Suprapubic skin (tissue), 4 donors: ENCODE results near the gene AQR. TPM values are rescaled to one million over a fixed set of nuclear protein-coding genes. Genes with fewer than 3 reads are reported as not detected.

ENCODE experiments used
- DNase-seq, 2 donors: peaks; one replicate each; pipeline ENCODE4 v3.0.0-alpha.2; 2019; ENCODE audit warnings: low spot score in 2 of 2
- H3K27ac ChIP-seq: fragments of 200-600 bp; sonication (generic); one replicate; pipeline ENCODE4 v1.5.1; 2019
- H3K27me3 ChIP-seq: fragments of 200-600 bp; sonication (generic); one replicate; pipeline ENCODE4 v1.5.1; 2019
- H3K36me3 ChIP-seq: fragments of 200-600 bp; sonication (generic); one replicate; pipeline ENCODE4 v1.5.1; 2019
- H3K4me1 ChIP-seq: fragments of 200-600 bp; sonication (generic); one replicate; pipeline ENCODE4 v1.5.1; 2019
- H3K4me3 ChIP-seq: fragments of 200-600 bp; sonication (generic); one replicate; pipeline ENCODE4 v1.5.1; 2019; ENCODE audit warnings: mild to moderate bottlenecking
- H3K9me3 ChIP-seq: fragments of 200-600 bp; sonication (generic); one replicate; pipeline ENCODE4 v1.5.1; 2019
- EP300 ChIP-seq: sonication (generic); formaldehyde crosslinking; IDR thresholded peaks from one replicate; pipeline ENCODE4 v1.6.1; 2017; ENCODE audit warnings: antibody characterized with exemption
- POLR2A ChIP-seq, 2 donors: fragments of 450-650 bp; IDR thresholded peaks; one replicate each; pipeline ENCODE4 v1.6.1; 2017; ENCODE audit warnings: antibody characterized with exemption in 2 of 2, mild to moderate bottlenecking in 2 of 2, moderate library complexity in 2 of 2
- POLR2AphosphoS5 ChIP-seq, 3 donors: sonication (generic); formaldehyde crosslinking; IDR thresholded peaks; one replicate each; pipeline ENCODE4 v1.6.1; 2017; ENCODE audit warnings: antibody characterized with exemption in 3 of 3
- WGBS: methylation state at CpG from one replicate; pipeline ENCODE4 v1.1.5; 2018; 5-methylcytosine and 5-hydroxymethylcytosine counted together
- total RNA-seq, 4 donors: library from RNA; depleted of rRNA; stranded (reverse); fragments of >200 nt; gene quantifications; one replicate each; pipeline ENCODE4 v1.1.0, GENCODE V29; 2016
- TF ChIP-seq, protein P1 (sequence below), 2 donors: fragments of 200-600 bp in 1 of 2; fragments of 450-650 bp in 1 of 2; sonication (generic) in 1 of 2; IDR thresholded peaks; one replicate each; pipeline ENCODE4 v1.5.1; 2016 to 2019; ENCODE audit warnings: antibody characterized with exemption in 2 of 2, mild to moderate bottlenecking in 1 of 2, moderate library complexity in 1 of 2

Gene AQR
- total RNA-seq, 4 donors from 2014 or later: 21.8 to 41.1 (median 25.7) TPM

DNA sequence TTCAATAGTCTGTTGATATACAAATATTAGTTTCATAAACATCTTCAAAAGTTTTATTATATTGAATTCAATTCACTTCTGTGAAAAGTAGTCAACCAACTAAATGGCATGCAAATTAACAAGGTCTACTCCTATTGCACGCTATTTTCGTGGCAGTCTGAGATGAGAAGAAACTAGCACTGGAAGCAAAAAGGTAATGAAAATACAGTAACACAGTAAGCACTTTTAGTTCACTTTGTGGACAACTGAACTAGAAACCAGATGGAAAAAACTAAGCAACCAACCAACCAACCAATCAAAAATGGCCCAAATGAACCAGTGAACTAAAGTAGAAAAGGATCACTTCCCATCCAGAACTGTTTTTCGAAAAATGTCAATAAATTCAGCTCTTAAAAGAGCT, 118.5 kb downstream of the AQR start:
- no peak for DNase-seq
- 89% methylated on average over 3 of the region's 3 CpGs for WGBS
- no peak for TF ChIP-seq POLR2A (IDR thresholded peaks at IDR 0.05)

DNA sequence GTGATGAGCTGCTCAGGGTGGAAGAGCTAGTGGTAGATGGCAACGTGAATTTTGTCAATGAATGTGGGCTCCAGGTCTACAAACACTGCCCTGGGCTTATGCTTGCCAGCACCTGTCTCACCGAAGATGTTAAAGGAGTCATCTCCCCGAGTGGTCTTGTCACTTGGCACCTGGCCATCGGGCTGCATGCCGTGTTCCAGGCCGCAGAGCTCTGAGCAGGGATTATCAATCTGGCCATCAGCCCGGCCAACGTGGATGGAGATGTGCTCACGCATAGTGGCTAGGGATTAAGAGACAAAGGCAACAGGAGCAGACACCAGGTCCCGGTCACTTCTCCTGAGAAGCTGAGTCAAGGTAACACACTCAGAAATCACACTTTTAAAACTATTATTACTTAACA, 119.4 kb downstream of the AQR start:
- TF ChIP-seq, protein P1, sequence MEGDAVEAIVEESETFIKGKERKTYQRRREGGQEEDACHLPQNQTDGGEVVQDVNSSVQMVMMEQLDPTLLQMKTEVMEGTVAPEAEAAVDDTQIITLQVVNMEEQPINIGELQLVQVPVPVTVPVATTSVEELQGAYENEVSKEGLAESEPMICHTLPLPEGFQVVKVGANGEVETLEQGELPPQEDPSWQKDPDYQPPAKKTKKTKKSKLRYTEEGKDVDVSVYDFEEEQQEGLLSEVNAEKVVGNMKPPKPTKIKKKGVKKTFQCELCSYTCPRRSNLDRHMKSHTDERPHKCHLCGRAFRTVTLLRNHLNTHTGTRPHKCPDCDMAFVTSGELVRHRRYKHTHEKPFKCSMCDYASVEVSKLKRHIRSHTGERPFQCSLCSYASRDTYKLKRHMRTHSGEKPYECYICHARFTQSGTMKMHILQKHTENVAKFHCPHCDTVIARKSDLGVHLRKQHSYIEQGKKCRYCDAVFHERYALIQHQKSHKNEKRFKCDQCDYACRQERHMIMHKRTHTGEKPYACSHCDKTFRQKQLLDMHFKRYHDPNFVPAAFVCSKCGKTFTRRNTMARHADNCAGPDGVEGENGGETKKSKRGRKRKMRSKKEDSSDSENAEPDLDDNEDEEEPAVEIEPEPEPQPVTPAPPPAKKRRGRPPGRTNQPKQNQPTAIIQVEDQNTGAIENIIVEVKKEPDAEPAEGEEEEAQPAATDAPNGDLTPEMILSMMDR (IDR thresholded peaks at IDR 0.05): no peak
- TF ChIP-seq POLR2A (IDR thresholded peaks at IDR 0.05): no peak
- TF ChIP-seq EP300: no peak
- TF ChIP-seq POLR2AphosphoS5 (IDR thresholded peaks at IDR 0.05): no peak
- Histone ChIP-seq H3K27ac (no peak overlapping the region), H3K9me3 (no peaks in the 10 kb centered on the region), H3K4me1 (peaks cover 4% of the 10 kb centered on the region), H3K27me3 (no peaks in the 10 kb centered on the region), H3K36me3 (peaks cover 3% of the 10 kb centered on the region), H3K4me3 (no peak overlapping the region)
- DNase-seq: no peak
- WGBS: 54% methylated on average over 10 of the region's 10 CpGs

More for the DNA sequence above, 118.5 kb downstream of the AQR start:
- H3K4me1 ChIP-seq: peaks cover 8% of the 10 kb centered on the region
- H3K36me3 ChIP-seq: peaks cover 4% of the 10 kb centered on the region
- no peak overlapping the region for H3K27ac ChIP-seq
- H3K27me3 ChIP-seq: no peaks in the 10 kb centered on the region
- H3K4me3 ChIP-seq: no peak overlapping the region
- no peaks in the 10 kb centered on the region for H3K9me3 ChIP-seq

DNA sequence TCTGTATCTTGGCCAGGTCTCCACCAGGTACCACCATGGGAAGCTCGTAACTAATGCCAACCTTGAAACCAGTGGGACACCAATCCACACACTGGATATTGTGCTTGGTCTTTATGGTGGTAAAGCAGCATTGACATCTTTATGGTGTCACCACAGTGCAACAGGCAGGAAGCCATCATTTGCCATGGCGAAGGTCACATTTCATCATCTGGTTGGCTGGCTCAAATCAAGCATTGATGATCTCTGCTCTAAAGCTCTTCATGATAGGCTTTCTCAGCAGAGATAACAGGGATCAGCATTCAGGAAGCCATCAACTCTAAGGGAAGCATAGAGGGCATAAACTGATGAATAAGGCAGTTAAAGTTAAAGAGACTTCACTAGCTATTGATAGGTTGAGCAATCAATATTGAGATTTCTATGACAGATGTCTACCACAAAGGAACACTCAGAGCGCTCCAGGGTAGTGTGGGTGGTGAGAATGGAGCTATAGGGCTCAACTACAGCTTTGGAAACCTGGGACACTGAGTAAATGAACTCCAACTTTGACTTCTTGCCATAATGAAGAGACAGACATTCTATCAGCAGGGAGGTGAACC, 120.1 kb downstream of the AQR start:
- no peak for DNase-seq
- 94% methylated on average over 3 of the region's 3 CpGs for WGBS
- no peaks in the 10 kb centered on the region for H3K27me3 ChIP-seq
- H3K4me3 ChIP-seq: no peak overlapping the region
- H3K4me1 ChIP-seq: peaks cover 4% of the 10 kb centered on the region
- H3K36me3 ChIP-seq: no peaks in the 10 kb centered on the region
- H3K9me3 ChIP-seq: no peaks in the 10 kb centered on the region
- TF ChIP-seq POLR2A (IDR thresholded peaks at IDR 0.05) (no peak), POLR2AphosphoS5 (IDR thresholded peaks at IDR 0.05) (no peak), EP300 (no peak)
- TF ChIP-seq, protein P1 (IDR thresholded peaks at IDR 0.05): no peak
- H3K27ac ChIP-seq: no peak overlapping the region

DNA sequence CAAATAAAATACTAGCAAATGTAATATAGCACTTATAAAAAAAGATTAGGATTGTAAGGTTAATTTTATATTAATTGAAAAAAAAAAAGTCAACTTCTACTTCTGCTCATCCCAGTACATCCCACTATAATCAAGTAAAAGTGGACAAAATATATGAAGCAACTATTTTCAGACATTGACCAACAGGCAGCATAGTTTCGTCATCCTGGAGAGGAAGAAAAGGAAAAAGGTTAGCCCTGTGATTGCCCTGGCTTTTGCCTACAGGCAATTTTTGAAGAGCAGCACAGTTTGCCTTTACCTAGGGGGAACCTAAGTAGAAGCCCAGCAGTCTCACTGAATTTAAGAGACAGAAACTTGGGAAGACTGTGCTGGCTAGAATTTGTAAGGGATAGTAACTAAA, 121.9 kb downstream of the AQR start:
- WGBS: 77% methylated on average over 1 of the region's 1 CpG
- no peak for DNase-seq
- Histone ChIP-seq H3K36me3 (no peaks in the 10 kb centered on the region), H3K4me1 (no peaks in the 10 kb centered on the region), H3K27ac (no peak overlapping the region), H3K9me3 (no peaks in the 10 kb centered on the region), H3K27me3 (no peaks in the 10 kb centered on the region), H3K4me3 (no peak overlapping the region)
- TF ChIP-seq, protein P1 (IDR thresholded peaks at IDR 0.05): no peak
- TF ChIP-seq POLR2A (IDR thresholded peaks at IDR 0.05) (no peak), EP300 (no peak), POLR2AphosphoS5 (IDR thresholded peaks at IDR 0.05) (no peak)

DNA sequence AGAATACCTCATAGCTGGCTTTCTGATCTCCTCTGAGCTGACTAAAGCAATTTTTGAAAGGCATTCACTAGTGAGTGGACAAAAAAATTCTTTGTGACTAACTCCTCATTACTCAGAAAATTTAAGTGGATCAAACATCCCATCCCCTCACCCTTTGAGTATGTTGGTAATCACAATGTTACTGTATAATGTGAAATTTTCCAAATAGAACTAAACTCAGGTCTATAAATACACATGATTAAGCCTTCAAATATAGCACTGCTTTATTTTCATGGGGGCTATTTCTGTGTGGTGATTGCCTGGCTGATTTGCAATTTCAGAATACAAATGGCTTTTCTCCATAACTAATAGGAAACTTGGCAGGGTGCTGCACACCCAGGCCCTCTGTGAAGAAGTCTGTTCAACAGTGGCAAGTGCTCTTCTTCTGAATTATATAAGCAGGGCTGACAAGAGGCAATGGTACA, 128.2 kb downstream of the AQR start:
- Histone ChIP-seq H3K36me3 (no peaks in the 10 kb centered on the region), H3K4me1 (no peaks in the 10 kb centered on the region), H3K9me3 (no peaks in the 10 kb centered on the region), H3K4me3 (no peak overlapping the region), H3K27ac (no peak overlapping the region), H3K27me3 (no peaks in the 10 kb centered on the region)
- DNase-seq: no peak
- TF ChIP-seq POLR2A (IDR thresholded peaks at IDR 0.05) (no peak), EP300 (no peak), POLR2AphosphoS5 (IDR thresholded peaks at IDR 0.05) (no peak)
- TF ChIP-seq, protein P1 (IDR thresholded peaks at IDR 0.05): no peak

DNA sequence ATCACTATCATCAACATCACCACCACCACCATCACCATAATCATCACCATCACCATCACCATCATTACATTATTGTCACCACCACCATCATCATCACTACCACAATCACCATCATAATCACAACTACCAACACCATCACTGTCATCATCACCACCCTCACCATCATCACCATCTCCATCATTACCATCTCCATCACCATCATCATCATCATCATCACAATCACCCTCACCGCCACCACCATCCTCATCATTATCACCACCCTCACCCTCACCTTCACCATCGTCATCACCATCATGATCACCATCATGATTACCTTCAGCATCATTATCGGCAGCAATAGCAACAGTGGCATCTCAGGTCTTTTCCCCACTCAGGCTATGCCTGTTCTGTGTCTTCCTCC, 131.3 kb downstream of the AQR start:
- Histone ChIP-seq H3K9me3 (no peaks in the 10 kb centered on the region), H3K36me3 (no peaks in the 10 kb centered on the region), H3K4me3 (no peak overlapping the region), H3K27ac (no peak overlapping the region), H3K27me3 (no peaks in the 10 kb centered on the region), H3K4me1 (no peaks in the 10 kb centered on the region)
- no peak for TF ChIP-seq EP300
- TF ChIP-seq, protein P1 (IDR thresholded peaks at IDR 0.05): no peak
- TF ChIP-seq POLR2A (IDR thresholded peaks at IDR 0.05): no peak
- no peak for TF ChIP-seq POLR2AphosphoS5 (IDR thresholded peaks at IDR 0.05)
- DNase-seq: no peak
- 96% methylated on average over 3 of the region's 3 CpGs for WGBS
